GM10248 (cell line): ENCODE results near the gene ACER1.
A peak's percentile ranks its signal among the peaks of the same experiment; 100 is the strongest.

ENCODE experiments used
- CTCF ChIA-PET: fragments of 300-600 bp; sonication (Branson Sonifier 250); formaldehyde crosslinking; extraction: SDS; loops from one replicate; lab custom pipeline; 2021; ENCODE audit warnings: antibody characterized with exemption; lab: Yijun Ruan, JAX
- POLR2A ChIA-PET: fragments of 350-650 bp; sonication (Branson Sonifier 250); formaldehyde crosslinking; extraction: SDS; loops from one replicate; lab custom pipeline; 2020; ENCODE audit warnings: antibody characterized with exemption; lab: Yijun Ruan, JAX
- DNase-seq: peaks from one replicate; pipeline ENCODE4 v3.0.0; 2012; ENCODE audit errors: extremely low spot score
- TF ChIP-seq, protein P1 (sequence below): IDR thresholded peaks from 2 replicates; pipeline ENCODE4 v1.5.1; 2012; ENCODE audit warnings: mild to moderate bottlenecking, low read depth; ENCODE audit errors: extremely low read depth, missing control alignments, control extremely low read depth

The ACER1 gene

GRCh38 chr19:6279931-6280591 is 53.4 kb downstream of the ACER1 start, which contains the start of gene MLLT1:
TSS of gene MLLT1 (minus strand) at chr19:6279975. CDS start at chr19:6279784, 191 bp downstream.
- CTCF ChIA-PET: no interaction called here
- TF ChIP-seq, protein P1, sequence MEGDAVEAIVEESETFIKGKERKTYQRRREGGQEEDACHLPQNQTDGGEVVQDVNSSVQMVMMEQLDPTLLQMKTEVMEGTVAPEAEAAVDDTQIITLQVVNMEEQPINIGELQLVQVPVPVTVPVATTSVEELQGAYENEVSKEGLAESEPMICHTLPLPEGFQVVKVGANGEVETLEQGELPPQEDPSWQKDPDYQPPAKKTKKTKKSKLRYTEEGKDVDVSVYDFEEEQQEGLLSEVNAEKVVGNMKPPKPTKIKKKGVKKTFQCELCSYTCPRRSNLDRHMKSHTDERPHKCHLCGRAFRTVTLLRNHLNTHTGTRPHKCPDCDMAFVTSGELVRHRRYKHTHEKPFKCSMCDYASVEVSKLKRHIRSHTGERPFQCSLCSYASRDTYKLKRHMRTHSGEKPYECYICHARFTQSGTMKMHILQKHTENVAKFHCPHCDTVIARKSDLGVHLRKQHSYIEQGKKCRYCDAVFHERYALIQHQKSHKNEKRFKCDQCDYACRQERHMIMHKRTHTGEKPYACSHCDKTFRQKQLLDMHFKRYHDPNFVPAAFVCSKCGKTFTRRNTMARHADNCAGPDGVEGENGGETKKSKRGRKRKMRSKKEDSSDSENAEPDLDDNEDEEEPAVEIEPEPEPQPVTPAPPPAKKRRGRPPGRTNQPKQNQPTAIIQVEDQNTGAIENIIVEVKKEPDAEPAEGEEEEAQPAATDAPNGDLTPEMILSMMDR: peak; percentile 68
- POLR2A ChIA-PET: no interaction called here
- peak; percentile 100 for DNase-seq

GRCh38 chr19:6279620-6279930 is 53.8 kb downstream of the ACER1 start:
- CTCF ChIA-PET: interaction anchor here (1.1 to 1.3 kb wide), 2 partner anchors 20 to 61 kb away, joined by 3 to 4 read pairs; no protein-coding TSS in a partner anchor
- no peak for DNase-seq
- TF ChIP-seq, protein P1: no peak
- POLR2A ChIA-PET: interaction anchor here (0.6 kb wide), 1 partner anchor 570 kb away, joined by 4 read pairs; no protein-coding TSS in a partner anchor

GRCh38 chr19:6278740-6279619 is 54.4 kb downstream of the ACER1 start:
- peak; percentile 18 for DNase-seq
- ChIA-PET CTCF (interaction anchor here (1.1 to 1.3 kb wide), 2 partner anchors 19 to 61 kb away, joined by 3 to 4 read pairs; no protein-coding TSS in a partner anchor), POLR2A (interaction anchor here (0.6 kb wide), 1 partner anchor 571 kb away, joined by 4 read pairs; no protein-coding TSS in a partner anchor)
- TF ChIP-seq, protein P1: no peak

DNA sequence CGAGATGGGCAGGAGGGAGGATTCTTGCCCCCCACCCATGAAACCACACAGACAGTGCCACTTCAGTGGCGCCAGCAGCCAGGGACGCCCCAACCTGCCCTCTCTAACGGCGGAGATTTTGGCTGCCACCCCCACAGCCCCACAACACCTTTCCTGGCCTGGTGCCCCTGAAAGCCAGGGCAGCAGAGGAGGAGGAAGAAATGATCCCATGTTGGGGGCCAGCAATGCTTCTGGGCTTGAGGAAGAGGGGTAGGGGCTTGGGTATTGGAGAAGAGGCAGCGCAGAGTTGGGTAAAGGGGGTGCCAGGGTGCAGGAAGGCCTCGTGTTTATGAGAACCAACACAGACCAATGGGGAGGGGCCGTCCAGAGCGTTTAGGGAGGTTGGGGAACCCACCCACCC is 55.4 kb downstream of the ACER1 start:
- ChIA-PET POLR2A (no interaction called here), CTCF (no interaction called here)
- TF ChIP-seq, protein P1: no peak
- no peak for DNase-seq

DNA sequence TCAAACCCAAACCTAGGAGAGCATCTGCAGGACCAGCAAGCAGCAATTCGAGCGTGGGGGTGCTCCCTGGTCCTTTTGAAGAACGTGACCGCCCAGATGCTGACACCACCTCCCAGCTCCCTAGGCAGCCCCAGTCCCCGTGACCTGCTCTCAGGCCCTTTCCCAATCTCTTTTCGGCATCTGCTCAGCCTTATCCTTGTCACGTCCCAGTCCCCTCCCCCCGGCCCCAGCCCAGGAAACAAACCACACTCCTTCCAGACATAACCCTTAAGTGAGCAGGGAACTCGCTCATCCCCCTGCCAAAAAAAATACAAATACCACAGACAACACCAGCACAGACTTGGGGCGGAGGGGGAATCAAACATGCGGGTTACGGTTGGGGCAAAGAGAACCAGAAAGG is 57.0 kb downstream of the ACER1 start:
- ChIA-PET POLR2A (no interaction called here), CTCF (interaction anchor here (1.0 to 2.2 kb wide), 3 partner anchors 23 to 58 kb away, joined by 3 to 8 read pairs (median 3); no protein-coding TSS in a partner anchor)
- TF ChIP-seq, protein P1: no peak
- no peak for DNase-seq

DNA sequence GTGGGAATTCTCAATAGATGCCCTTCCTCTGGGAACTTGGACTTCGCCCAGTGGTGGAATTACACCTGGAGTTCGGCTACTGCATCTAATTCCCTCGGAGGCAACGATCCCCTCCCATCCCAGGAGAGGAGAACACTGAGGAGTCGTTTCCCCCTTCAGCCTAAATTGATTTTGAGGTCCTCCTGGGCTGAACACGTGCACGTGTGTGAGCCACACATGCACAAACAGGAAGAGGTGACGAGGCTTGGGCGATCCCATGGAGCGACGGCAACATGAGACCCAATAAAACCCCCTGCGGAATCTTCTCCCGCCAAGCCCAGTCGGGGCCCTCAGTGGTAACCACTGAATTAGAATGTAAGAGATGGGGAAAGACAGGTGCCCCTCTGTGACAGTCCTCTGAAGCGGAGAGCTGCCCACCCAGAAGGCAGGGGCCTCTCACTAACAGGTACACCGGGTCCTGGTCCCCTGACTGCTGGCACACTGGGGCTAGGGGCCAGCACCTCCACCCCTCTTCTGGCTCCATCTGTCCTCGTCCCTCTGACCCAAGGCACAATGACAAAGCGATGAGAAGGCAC is 58.2 kb downstream of the ACER1 start:
- CTCF ChIA-PET: interaction anchor here (1.1 to 2.2 kb wide), 2 partner anchors 9 to 57 kb away, joined by 3 to 8 read pairs; no protein-coding TSS in a partner anchor
- TF ChIP-seq, protein P1: no peak
- no peak for DNase-seq
- POLR2A ChIA-PET: no interaction called here
